PC-3 (cell line): ENCODE results near the gene TRIP6.

Source experiments
- CTCF ChIP-seq: fragments of 300-600 bp; sonication (generic); conservative IDR thresholded peaks from 2 replicates; pipeline ENCODE4 v1.5.1; 2017; ENCODE audit warnings: antibody characterized with exemption, low read depth, mild to moderate bottlenecking, low read length
- EZH2 ChIP-seq: fragments of 300-600 bp; sonication (generic); IDR thresholded peaks from one replicate; pipeline ENCODE4 v1.6.1; 2017; ENCODE audit warnings: antibody characterized with exemption, mild to moderate bottlenecking, low read length; ENCODE audit not compliant: unreplicated experiment

- TF ChIP-seq CTCF (no peak), EZH2 (no peak)
Observed at GRCh38 chr7:100837099-100837836, 29.9 kb upstream of the TRIP6 start.
